ENCODE data around the gene BORCS8. TPM values are rescaled to one million over a fixed set of nuclear protein-coding genes. Genes with fewer than 3 reads are reported as not detected.

BORCS8 gene
- total and polyA plus RNA-seq, 2 of the 13 experiments (the other 11 are each of a cell fraction or from before 2014, with no cell fraction given), result 9.6 to 13.3 TPM

GRCh38 chr19:19171821-19172532 is 20.0 kb downstream of the BORCS8 start (continued):
- TF ChIP-seq TSC22D2 (CRISPR knock-in tag; IDR thresholded peaks at IDR 0.05; ENCODE audit: borderline replicate concordance) (peak; percentile 59; the same call in 1 of the 2 replicates), MED1 (CRISPR knock-in tag; IDR thresholded peaks at IDR 0.05) (peak; percentile 67; the same call in 1 of the 2 replicates), ZNF446 (CRISPR knock-in tag; IDR thresholded peaks at IDR 0.05) (no peak), RBFOX2 (IDR thresholded peaks at IDR 0.05; ENCODE audit: low read depth, low read length) (peak; percentile 66), MXD3 (CRISPR knock-in tag; IDR thresholded peaks at IDR 0.05) (no peak; the same call in 1 of the 2 replicates), SOX13 (IDR thresholded peaks at IDR 0.05) (no peak), SOX13 (CRISPR knock-in tag; conservative IDR thresholded peaks at IDR 0.05 in 1 of 2, IDR thresholded peaks at IDR 0.05 in 1 of 2) (peak in 1 of 2 experiments; percentile 61; a peak in 2 of 4 replicates), PAXIP1 (CRISPR knock-in tag; conservative IDR thresholded peaks at IDR 0.05) (peak; percentile 77), GTF2F1 (IDR thresholded peaks at IDR 0.05; ENCODE audit: low read length) (no peak), ZNF557 (CRISPR knock-in tag; IDR thresholded peaks at IDR 0.05) (no peak), SKI (IDR thresholded peaks at IDR 0.05; ENCODE audit: partially characterized antibody) (no peak), ZNF646 (CRISPR knock-in tag; IDR thresholded peaks at IDR 0.05) (0 out of 2 replicates have a peak, but pooled peaks have one; percentile 6), ZNF746 (CRISPR knock-in tag; IDR thresholded peaks at IDR 0.05) (peak; percentile 61; the same call in 1 of the 2 replicates), POGZ (CRISPR knock-in tag; IDR thresholded peaks at IDR 0.05) (peak; percentile 24; the same call in 1 of the 2 replicates), ZNF574 (CRISPR knock-in tag; IDR thresholded peaks at IDR 0.05) (peak; percentile 40; the same call in 1 of the 2 replicates), SSRP1 (CRISPR knock-in tag; IDR thresholded peaks at IDR 0.05) (peak; percentile 16; the same call in 1 of the 2 replicates)
